ENCODE measurements around the gene KCNAB2.

GRCh38 chr1:6110326-6110725, 64.6 kb downstream of the KCNAB2 start:
- TF ChIP-seq CTCF (IDR thresholded peaks at IDR 0.05) (no peak), POLR2AphosphoS5 (IDR thresholded peaks at IDR 0.05) (no peak), POLR2A (IDR thresholded peaks at IDR 0.05) (no peak), EP300 (IDR thresholded peaks at IDR 0.05) (no peak)
